Stomach (tissue), 9 donors: ENCODE data around the gene C9. TPM values are rescaled to one million over a fixed set of nuclear protein-coding genes. Genes with fewer than 3 reads are reported as not detected.
"Not testable (repeated sequence)": the region's sequence is repeated elsewhere in the genome, so short reads cannot be mapped to it uniquely, and the experiment has no call there.

Source experiments
- DNase-seq, 2 donors: peaks; one replicate each; pipeline versions ENCODE4 v3.0.0 to v3.0.0-alpha.2; 2013 to 2019
- H3K27ac ChIP-seq, 5 donors: fragments of 200-600 bp in 4 of 5; sonication (generic) in 4 of 5; one replicate each; pipeline ENCODE4 v1.5.1; 2013 to 2019; ENCODE audit warnings: mild to moderate bottlenecking in 1 of 5, moderate library complexity in 1 of 5
- H3K27me3 ChIP-seq, 3 donors: fragments of 200-600 bp; sonication (generic); one replicate each; pipeline ENCODE4 v1.5.1; 2017 to 2019; ENCODE audit warnings: mixed run types in 1 of 3
- H3K36me3 ChIP-seq, 4 donors: fragments of 200-600 bp; sonication (generic); 1 replicate in 3 of 4; 2 replicates in 1 of 4; pipeline ENCODE4 v1.5.1; 2016 to 2019
- H3K4me1 ChIP-seq, 4 donors: fragments of 200-600 bp; sonication (generic); one replicate each; pipeline ENCODE4 v1.5.1; 2016 to 2019
- H3K4me3 ChIP-seq, 4 donors: fragments of 200-600 bp; sonication (generic) in 3 of 4; one replicate each; pipeline ENCODE4 v1.5.1; 2016 to 2019; ENCODE audit warnings: mild to moderate bottlenecking in 1 of 4
- H3K9me3 ChIP-seq, 4 donors: fragments of 200-600 bp; sonication (generic); one replicate each; pipeline ENCODE4 v1.5.1; 2016 to 2019
- CTCF ChIP-seq, 7 experiments: fragments of 450-650 bp in 4 of 7; fragments of 200-600 bp in 3 of 7; sonication (generic) in 3 of 7; IDR thresholded peaks; one replicate each; pipeline ENCODE4 v1.5.1; 2016 to 2019; ENCODE audit warnings: antibody characterized with exemption in 7 of 7, control low read depth in 2 of 7, mild to moderate bottlenecking in 1 of 7
- EP300 ChIP-seq: sonication (generic); formaldehyde crosslinking; IDR thresholded peaks from one replicate; pipeline ENCODE4 v1.6.1; 2017; ENCODE audit warnings: antibody characterized with exemption
- POLR2A ChIP-seq, 4 donors: fragments of 450-650 bp; IDR thresholded peaks; one replicate each; pipeline ENCODE4 v1.6.1; 2016; ENCODE audit warnings: antibody characterized with exemption in 4 of 4, control low read depth in 2 of 4, mild to moderate bottlenecking in 1 of 4, moderate library complexity in 1 of 4
- POLR2AphosphoS5 ChIP-seq, 3 donors: sonication (generic); formaldehyde crosslinking; IDR thresholded peaks; one replicate each; pipeline ENCODE4 v1.6.1; 2016; ENCODE audit warnings: antibody characterized with exemption in 3 of 3
- WGBS, 5 donors: extraction: QIAGEN DNeasy Blood & Tissue Kit in 3 of 5; methylation state at CpG; one replicate each; pipeline versions ENCODE4 v1.1.5 to v1.1.7; 2013 to 2018; 5-methylcytosine and 5-hydroxymethylcytosine counted together
- intact Hi-C: fragments of 100-400 bp; cut with DNase I; formaldehyde crosslinking; loops from one replicate; pipeline ENCODE4 v1.15.1; 2023; ENCODE audit warnings: low total_unique reads
- polyA plus RNA-seq, 3 donors: library from polyadenylated mRNA; stranded (reverse); fragments of 200-250 nt; gene quantifications; one replicate each; pipeline ENCODE4 v1.2.3, GENCODE V29; 2013
- total RNA-seq, 5 donors: library from RNA; depleted of rRNA; stranded (reverse); fragments of >200 nt; gene quantifications; one replicate each; pipeline versions ENCODE4 v1.1.0 to v1.2.3, GENCODE V29; 2014 to 2016
- donor health status: healthy with polysubstance abuse.
- donor health status: Bipolar disorder and iron deficiency.
- donor health status: healthy.

C9 gene
- total and polyA plus RNA-seq, 8 donors: not detected

GRCh38 chr5:39282561-39282960 is 81.7 kb downstream of the C9 start:
- H3K27ac ChIP-seq: no peak overlapping the region
- DNase-seq: no peak
- no peak for TF ChIP-seq POLR2A (IDR thresholded peaks at IDR 0.05)
- no peak for TF ChIP-seq EP300
- no peak for TF ChIP-seq CTCF (IDR thresholded peaks at IDR 0.05)
- TF ChIP-seq POLR2AphosphoS5 (IDR thresholded peaks at IDR 0.05): no peak
- 82 to 92% (median 86%) methylated on average over 1 of the region's 1 CpG for WGBS, 5 donors
- H3K4me1 ChIP-seq: peaks cover 0 to 16% (median 4%) of the 10 kb centered on the region in 4 donors
- intact Hi-C loops: loop anchor here (10.0 kb wide), 1 partner anchor 58 kb away; no protein-coding TSS in a partner anchor
- no peaks in the 10 kb centered on the region for H3K27me3 ChIP-seq
- H3K9me3 ChIP-seq: peaks cover 0 to 10% (median 3%) of the 10 kb centered on the region in 4 donors
- no peaks in the 10 kb centered on the region for H3K36me3 ChIP-seq
- H3K4me3 ChIP-seq: no peak overlapping the region

GRCh38 chr5:39275865-39276264 is 88.4 kb downstream of the C9 start:
- intact Hi-C loops: not testable (repeated sequence)

GRCh38 chr5:39274398-39275085 is 89.8 kb downstream of the C9 start:
- H3K9me3 ChIP-seq: no peaks in the 10 kb centered on the region
- no peak overlapping the region for H3K4me3 ChIP-seq
- intact Hi-C loops: no loop called here
- DNase-seq: peak in 1 of 2 donors; percentile 21
- no peaks in the 10 kb centered on the region for H3K36me3 ChIP-seq
- H3K27me3 ChIP-seq: no peaks in the 10 kb centered on the region
- 22 to 46% (median 38%) methylated on average over 2 of the region's 2 CpGs for WGBS, 5 donors
- peaks cover 0 to 11% (median 6%) of the 10 kb centered on the region in 4 donors for H3K4me1 ChIP-seq
- peak overlapping the region in 4 of 5 donors; percentile 20 to 85 (median 67) for H3K27ac ChIP-seq
- TF ChIP-seq POLR2A (IDR thresholded peaks at IDR 0.05): no peak
- no peak for TF ChIP-seq EP300

More at GRCh38 chr5:39275865-39276264, 88.4 kb downstream of the C9 start:
- H3K4me3 ChIP-seq, H3K9me3 ChIP-seq, H3K36me3 ChIP-seq, H3K27ac ChIP-seq, DNase-seq, H3K27me3 ChIP-seq: not testable (repeated sequence)
- 92 to 99% (median 95%) methylated on average over 4 of the region's 4 CpGs for WGBS, 5 donors
- peaks cover 0 to 11% (median 6%) of the 10 kb centered on the region in 4 donors for H3K4me1 ChIP-seq

- 81 to 95% (median 84%) methylated on average over 2 of the region's 2 CpGs for WGBS, 5 donors
- intact Hi-C loops: no loop called here
- Histone ChIP-seq H3K4me1 (peaks cover 0 to 11% (median 6%) of the 10 kb centered on the region in 4 donors), H3K4me3 (no peak overlapping the region), H3K9me3 (no peaks in the 10 kb centered on the region), H3K36me3 (no peaks in the 10 kb centered on the region), H3K27ac (peak overlapping the region in 4 of 5 donors; percentile 20 to 85 (median 67)), H3K27me3 (no peaks in the 10 kb centered on the region)
- DNase-seq: no peak
- TF ChIP-seq EP300 (no peak), CTCF (IDR thresholded peaks at IDR 0.05) (no peak), POLR2AphosphoS5 (IDR thresholded peaks at IDR 0.05) (no peak), POLR2A (IDR thresholded peaks at IDR 0.05) (no peak)
Observed at GRCh38 chr5:39273314-39273954, 90.9 kb downstream of the C9 start.

- peak overlapping the region in 3 of 5 donors; percentile 20 to 85 (median 77) for H3K27ac ChIP-seq
- H3K27me3 ChIP-seq, DNase-seq, H3K4me3 ChIP-seq, H3K9me3 ChIP-seq, intact Hi-C loops, H3K36me3 ChIP-seq: not testable (repeated sequence)
- peaks cover 0 to 11% (median 6%) of the 10 kb centered on the region in 4 donors for H3K4me1 ChIP-seq
- WGBS, 5 donors: 65 to 83% (median 81%) methylated on average over 11 to 14 of the region's 14 CpGs
Observed at GRCh38 chr5:39272869-39273231, 91.4 kb downstream of the C9 start.
